ENCODE data around the gene FIGN. TPM values are rescaled to one million over a fixed set of nuclear protein-coding genes. Genes with fewer than 3 reads are reported as not detected.

The FIGN gene
- polyA plus RNA-seq, 3 donors: 9.3 to 15.2 (median 12.6) TPM

GRCh38 chr2:163713534-163714311 lies 22.1 kb downstream of the FIGN start:
- no peak for DNase-seq

- no peak for DNase-seq
Measured at GRCh38 chr2:163711699-163712098, 24.1 kb downstream of the FIGN start.

GRCh38 chr2:163711258-163711657 lies 24.6 kb downstream of the FIGN start:
- no peak for DNase-seq

- no peak for DNase-seq
Measured at GRCh38 chr2:163709270-163709669, 26.5 kb downstream of the FIGN start.

- no peak for DNase-seq
Measured at GRCh38 chr2:163708265-163708664, 27.5 kb downstream of the FIGN start.

GRCh38 chr2:163703386-163703785 lies 32.4 kb downstream of the FIGN start:
- DNase-seq: no peak

GRCh38 chr2:163701399-163702195 lies 34.2 kb downstream of the FIGN start:
- no peak for DNase-seq

- no peak for DNase-seq
Measured at GRCh38 chr2:163698857-163699256, 37.0 kb downstream of the FIGN start.

GRCh38 chr2:163697846-163698637 lies 37.8 kb downstream of the FIGN start:
- no peak for DNase-seq

GRCh38 chr2:163697429-163697828 lies 38.4 kb downstream of the FIGN start:
- no peak for DNase-seq

GRCh38 chr2:163693484-163693883 lies 42.3 kb downstream of the FIGN start:
- no peak for DNase-seq

- DNase-seq: no peak
Measured at GRCh38 chr2:163692611-163693482, 43.0 kb downstream of the FIGN start.

GRCh38 chr2:163692081-163692480 lies 43.7 kb downstream of the FIGN start:
- DNase-seq: no peak

- no peak for DNase-seq
Measured at GRCh38 chr2:163690896-163691295, 44.9 kb downstream of the FIGN start.

- DNase-seq: no peak
Measured at GRCh38 chr2:163687217-163687616, 48.6 kb downstream of the FIGN start.

- no peak for DNase-seq
Measured at GRCh38 chr2:163686289-163686688, 49.5 kb downstream of the FIGN start.

- no peak for DNase-seq
Measured at GRCh38 chr2:163682695-163683094, 53.1 kb downstream of the FIGN start.

GRCh38 chr2:163681745-163682144 lies 54.1 kb downstream of the FIGN start:
- DNase-seq: no peak

GRCh38 chr2:163675388-163675787 lies 60.4 kb downstream of the FIGN start:
- no peak for DNase-seq

GRCh38 chr2:163673522-163673921 lies 62.3 kb downstream of the FIGN start:
- DNase-seq: no peak

- no peak for DNase-seq
Measured at GRCh38 chr2:163670929-163671328, 64.9 kb downstream of the FIGN start.
